HUES64 (cell line): ENCODE measurements around the gene DNM2.
A peak's percentile ranks its signal among the peaks of the same experiment; 100 is the strongest.

ENCODE experiments used
- H3K27ac ChIP-seq: 2 replicates; pipeline ENCODE4 v1.7.0; 2013; ENCODE audit warnings: low read depth, low read length, inconsistent platforms
- H3K27me3 ChIP-seq: 2 replicates; pipeline ENCODE4 v1.6.1; 2013; ENCODE audit warnings: mild to moderate bottlenecking, low read length; ENCODE audit not compliant: insufficient read depth
- H3K36me3 ChIP-seq: 2 replicates; pipeline ENCODE4 v1.6.1; 2013; ENCODE audit warnings: mild to moderate bottlenecking, low read length; ENCODE audit not compliant: insufficient read depth
- H3K4me1 ChIP-seq: 2 replicates; pipeline ENCODE4 v1.6.1; 2013; ENCODE audit warnings: mild to moderate bottlenecking, low read length, moderate library complexity; ENCODE audit not compliant: insufficient read depth
- H3K4me3 ChIP-seq: 2 replicates; pipeline ENCODE4 v1.5.1; 2013; ENCODE audit warnings: mild to moderate bottlenecking, low read length, moderate library complexity
- H3K9ac ChIP-seq: 2 replicates; pipeline ENCODE4 v1.6.1; 2013; ENCODE audit warnings: mild to moderate bottlenecking, low read depth, low read length
- H3K9me3 ChIP-seq: 2 replicates; pipeline ENCODE4 v1.6.1; 2013; ENCODE audit warnings: low read depth, low read length; ENCODE audit not compliant: insufficient read depth
- WGBS: fragments of 150-250, 120-280 bp; methylation state at CpG from one replicate; pipeline ENCODE4 v1.1.7; 2013; ENCODE audit warnings: missing lambda C conversion rate; 5-methylcytosine and 5-hydroxymethylcytosine counted together

Gene DNM2

GRCh38 chr19:10712754-10713153 lies 5.1 kb upstream of the DNM2 start:
- H3K4me1 ChIP-seq: no peaks in the 10 kb centered on the region
- no peak overlapping the region for H3K27ac ChIP-seq
- H3K36me3 ChIP-seq: peaks cover 24% of the 10 kb centered on the region
- no peaks in the 10 kb centered on the region for H3K9me3 ChIP-seq
- WGBS: 98% methylated on average over 23 of the region's 23 CpGs
- no peak overlapping the region for H3K4me3 ChIP-seq
- H3K27me3 ChIP-seq: no peaks in the 10 kb centered on the region
- no peak overlapping the region for H3K9ac ChIP-seq

GRCh38 chr19:10713317-10713716 lies 4.6 kb upstream of the DNM2 start:
- Histone ChIP-seq H3K27me3 (no peaks in the 10 kb centered on the region), H3K4me1 (no peaks in the 10 kb centered on the region), H3K9me3 (no peaks in the 10 kb centered on the region), H3K36me3 (peaks cover 24% of the 10 kb centered on the region), H3K27ac (no peak overlapping the region), H3K4me3 (no peak overlapping the region), H3K9ac (no peak overlapping the region)
- 95% methylated on average over 5 of the region's 5 CpGs for WGBS

GRCh38 chr19:10717054-10717355 lies 874 bp upstream of the DNM2 start:
- Histone ChIP-seq H3K4me1 (0 out of 2 replicates have a peak, but pooled peaks cover 7% of the 10 kb centered on the region), H3K36me3 (peaks cover 19% of the 10 kb centered on the region), H3K9ac (peak overlapping the region; percentile 42; the same call in 1 of the 2 replicates), H3K4me3 (peak overlapping the region; percentile 34), H3K9me3 (no peaks in the 10 kb centered on the region), H3K27me3 (no peaks in the 10 kb centered on the region), H3K27ac (no peak overlapping the region)
- WGBS: 42% methylated on average over 12 of the region's 12 CpGs

GRCh38 chr19:10718205-10719196 lies 622 bp downstream of the DNM2 start:
- 2% methylated on average over 70 of the region's 70 CpGs for WGBS
- 0 out of 2 replicates have a peak, but pooled peaks cover 7% of the 10 kb centered on the region for H3K4me1 ChIP-seq
- H3K27ac ChIP-seq: peak overlapping the region; percentile 87
- no peaks in the 10 kb centered on the region for H3K27me3 ChIP-seq
- H3K4me3 ChIP-seq: peak overlapping the region; percentile 90
- peak overlapping the region; percentile 89 for H3K9ac ChIP-seq
- H3K36me3 ChIP-seq: peaks cover 12% of the 10 kb centered on the region
- H3K9me3 ChIP-seq: no peaks in the 10 kb centered on the region

- H3K27ac ChIP-seq: no peak overlapping the region
- H3K36me3 ChIP-seq: peaks cover 6% of the 10 kb centered on the region
- no peaks in the 10 kb centered on the region for H3K9me3 ChIP-seq
- H3K9ac ChIP-seq: 0 out of 2 replicates have a peak overlapping the region, but pooled peaks have one; percentile 89
- peak overlapping the region; percentile 90 for H3K4me3 ChIP-seq
- H3K27me3 ChIP-seq: no peaks in the 10 kb centered on the region
- 92% methylated on average over 5 of the region's 5 CpGs for WGBS
- 0 out of 2 replicates have a peak, but pooled peaks cover 7% of the 10 kb centered on the region for H3K4me1 ChIP-seq
These were observed 1.6 kb downstream of the DNM2 start for GRCh38 chr19:10719466-10719961.

- H3K27me3 ChIP-seq: no peaks in the 10 kb centered on the region
- no peak overlapping the region for H3K27ac ChIP-seq
- H3K9ac ChIP-seq: no peak overlapping the region
- H3K36me3 ChIP-seq: peaks cover 7% of the 10 kb centered on the region
- no peak overlapping the region for H3K4me3 ChIP-seq
- over 99% methylated on average over 6 of the region's 6 CpGs for WGBS
- H3K4me1 ChIP-seq: 0 out of 2 replicates have a peak, but pooled peaks cover 7% of the 10 kb centered on the region
- H3K9me3 ChIP-seq: no peaks in the 10 kb centered on the region
These were observed 2.8 kb downstream of the DNM2 start for GRCh38 chr19:10720607-10721125.

- H3K9me3 ChIP-seq: no peaks in the 10 kb centered on the region
- H3K36me3 ChIP-seq: peaks cover 8% of the 10 kb centered on the region
- 0 out of 2 replicates have a peak, but pooled peaks cover 7% of the 10 kb centered on the region for H3K4me1 ChIP-seq
- no peak overlapping the region for H3K9ac ChIP-seq
- H3K4me3 ChIP-seq: no peak overlapping the region
- WGBS: 93% methylated on average over 3 of the region's 3 CpGs
- H3K27me3 ChIP-seq: no peaks in the 10 kb centered on the region
- H3K27ac ChIP-seq: no peak overlapping the region
These were observed 5.7 kb downstream of the DNM2 start for GRCh38 chr19:10723591-10723990.

- Histone ChIP-seq H3K9me3 (no peaks in the 10 kb centered on the region), H3K27me3 (no peaks in the 10 kb centered on the region), H3K9ac (no peak overlapping the region), H3K4me3 (no peak overlapping the region), H3K4me1 (no peaks in the 10 kb centered on the region), H3K27ac (no peak overlapping the region), H3K36me3 (peaks cover 8% of the 10 kb centered on the region)
- WGBS: 95% methylated on average over 12 of the region's 12 CpGs
These were observed 6.7 kb downstream of the DNM2 start for GRCh38 chr19:10724573-10725071.

GRCh38 chr19:10725415-10725814 lies 7.5 kb downstream of the DNM2 start:
- Histone ChIP-seq H3K36me3 (peaks cover 8% of the 10 kb centered on the region), H3K4me3 (no peak overlapping the region), H3K9me3 (no peaks in the 10 kb centered on the region), H3K27ac (no peak overlapping the region), H3K4me1 (no peaks in the 10 kb centered on the region), H3K9ac (no peak overlapping the region), H3K27me3 (no peaks in the 10 kb centered on the region)
- 95% methylated on average over 4 of the region's 4 CpGs for WGBS

- H3K4me3 ChIP-seq: no peak overlapping the region
- H3K27me3 ChIP-seq: no peaks in the 10 kb centered on the region
- H3K27ac ChIP-seq: no peak overlapping the region
- no peaks in the 10 kb centered on the region for H3K4me1 ChIP-seq
- H3K36me3 ChIP-seq: 0 out of 2 replicates have a peak, but pooled peaks cover 4% of the 10 kb centered on the region
- no peak overlapping the region for H3K9ac ChIP-seq
- H3K9me3 ChIP-seq: no peaks in the 10 kb centered on the region
- 98% methylated on average over 10 of the region's 10 CpGs for WGBS
These were observed 8.4 kb downstream of the DNM2 start for GRCh38 chr19:10726268-10726667.

- Histone ChIP-seq H3K4me1 (no peaks in the 10 kb centered on the region), H3K27ac (no peak overlapping the region), H3K36me3 (0 out of 2 replicates have a peak, but pooled peaks cover 4% of the 10 kb centered on the region), H3K9me3 (no peaks in the 10 kb centered on the region), H3K4me3 (no peak overlapping the region), H3K9ac (no peak overlapping the region), H3K27me3 (no peaks in the 10 kb centered on the region)
- WGBS: 95% methylated on average over 14 of the region's 14 CpGs
These were observed 9.9 kb downstream of the DNM2 start for GRCh38 chr19:10727685-10728201.
